MM.1S (cell line): ENCODE data around the gene DKK2.

ENCODE experiments used
- DNase-seq: peaks from one replicate; pipeline ENCODE4 v3.0.0-alpha.2; 2015
- H2AFZ ChIP-seq: fragments of 300-600 bp; sonication (generic); 2 replicates; pipeline ENCODE4 v1.6.0; 2016; ENCODE audit warnings: antibody characterized with exemption, low read length
- H3F3A ChIP-seq: fragments of 300-600 bp; sonication (generic); 2 replicates; pipeline ENCODE4 v1.6.1; 2016; ENCODE audit warnings: mild to moderate bottlenecking, antibody characterized with exemption, low read length, moderate library complexity, mixed read lengths; ENCODE audit not compliant: insufficient read depth
- H3K27ac ChIP-seq: fragments of 300-600 bp; sonication (generic); 2 replicates; pipeline ENCODE4 v1.5.1; 2016; ENCODE audit warnings: mild to moderate bottlenecking, low read length
- H3K27me3 ChIP-seq: fragments of 300-600 bp; sonication (generic); replicated peaks from 2 replicates; pipeline ENCODE4 v1.6.0; 2016; ENCODE audit warnings: low read length; ENCODE audit not compliant: insufficient read depth
- H3K36me3 ChIP-seq: fragments of 300-600 bp; sonication (generic); replicated peaks from 2 replicates; pipeline ENCODE4 v1.6.1; 2016; ENCODE audit warnings: mild to moderate bottlenecking, low read length, mixed read lengths; ENCODE audit not compliant: insufficient read depth
- H3K4me1 ChIP-seq: fragments of 300-600 bp; sonication (generic); 2 replicates; pipeline ENCODE4 v1.6.1; 2016; ENCODE audit warnings: low read length, mixed read lengths
- H3K4me2 ChIP-seq: fragments of 300-600 bp; sonication (generic); 2 replicates; pipeline ENCODE4 v1.6.0; 2016; ENCODE audit warnings: low read depth, low read length
- H3K4me3 ChIP-seq: fragments of 300-600 bp; sonication (generic); 2 replicates; pipeline ENCODE4 v1.5.1; 2016; ENCODE audit warnings: low read length, mixed read lengths
- H3K79me2 ChIP-seq: fragments of 300-600 bp; sonication (generic); 2 replicates; pipeline ENCODE4 v1.6.1; 2016; ENCODE audit warnings: mixed run types, low read length, mixed read lengths
- H3K9ac ChIP-seq: fragments of 300-600 bp; sonication (generic); 2 replicates; pipeline ENCODE4 v1.6.1; 2016; ENCODE audit warnings: low read length, mixed read lengths
- H3K9me2 ChIP-seq: fragments of 300-600 bp; sonication (generic); replicated peaks from 2 replicates; pipeline ENCODE4 v1.6.1; 2016; ENCODE audit warnings: mild to moderate bottlenecking, low read length, mixed read lengths; ENCODE audit not compliant: insufficient read depth
- H3K9me3 ChIP-seq: fragments of 300-600 bp; sonication (generic); replicated peaks from 2 replicates; pipeline ENCODE4 v1.6.1; 2016; ENCODE audit warnings: mild to moderate bottlenecking, low read length, mixed read lengths; ENCODE audit not compliant: insufficient read depth
- H4K20me1 ChIP-seq: fragments of 300-600 bp; sonication (generic); 2 replicates; pipeline ENCODE4 v1.6.1; 2016; ENCODE audit warnings: mild to moderate bottlenecking, low read length, moderate library complexity, mixed read lengths; ENCODE audit not compliant: insufficient read depth
- CTCF ChIP-seq: fragments of 300-600 bp; sonication (generic); IDR thresholded peaks from 2 replicates; pipeline ENCODE4 v1.5.1; 2016; ENCODE audit warnings: antibody characterized with exemption, low read length, mixed read lengths
- EZH2 ChIP-seq: fragments of 300-600 bp; sonication (generic); optimal IDR thresholded peaks from 2 replicates; pipeline ENCODE3; 2017; ENCODE audit warnings: low read depth, mild to moderate bottlenecking, antibody characterized with exemption, low read length, mixed read lengths
- EZH2phosphoT487 ChIP-seq: fragments of 300-600 bp; sonication (generic); IDR thresholded peaks from 2 replicates; pipeline ENCODE4 v1.6.1; 2018; ENCODE audit warnings: antibody characterized with exemption, low read length

The DKK2 gene

GRCh38 chr4:107009196-107009968 lies 26.7 kb downstream of the DKK2 start:
- TF ChIP-seq EZH2phosphoT487 = no peak
- no peak for TF ChIP-seq CTCF
- TF ChIP-seq EZH2 = no peak

GRCh38 chr4:107008115-107008514 lies 28.0 kb downstream of the DKK2 start:
- Histone ChIP-seq H3K27me3 (no peaks in the 10 kb centered on the region), H3K4me2 (no peak overlapping the region), H3K9me3 (no peaks in the 10 kb centered on the region), H3K27ac (no peak overlapping the region), H3F3A (no peaks in the 10 kb centered on the region), H4K20me1 (no peaks in the 10 kb centered on the region), H3K4me1 (peaks cover 14% of the 10 kb centered on the region; the same call in 1 of the 2 replicates), H2AFZ (no peak overlapping the region), H3K79me2 (no peaks in the 10 kb centered on the region), H3K9me2 (no peaks in the 10 kb centered on the region), H3K36me3 (no peaks in the 10 kb centered on the region), H3K9ac (no peak overlapping the region), H3K4me3 (no peak overlapping the region)
- no peak for DNase-seq
- no peak for TF ChIP-seq EZH2phosphoT487
- TF ChIP-seq CTCF = no peak
- TF ChIP-seq EZH2 = no peak

More at GRCh38 chr4:107009196-107009968, 26.7 kb downstream of the DKK2 start:
- Histone ChIP-seq H2AFZ (no peak overlapping the region), H3K36me3 (no peaks in the 10 kb centered on the region), H3F3A (no peaks in the 10 kb centered on the region), H3K4me3 (no peak overlapping the region), H3K9me3 (no peaks in the 10 kb centered on the region), H3K79me2 (no peaks in the 10 kb centered on the region), H3K4me2 (no peak overlapping the region), H3K9me2 (no peaks in the 10 kb centered on the region), H3K27me3 (no peaks in the 10 kb centered on the region), H3K9ac (no peak overlapping the region), H4K20me1 (no peaks in the 10 kb centered on the region), H3K4me1 (peaks cover 14% of the 10 kb centered on the region; the same call in 1 of the 2 replicates), H3K27ac (no peak overlapping the region)
- DNase-seq = no peak

GRCh38 chr4:107006218-107006617 lies 29.9 kb downstream of the DKK2 start:
- H3K9me2 ChIP-seq = no peaks in the 10 kb centered on the region
- H4K20me1 ChIP-seq = no peaks in the 10 kb centered on the region
- no peaks in the 10 kb centered on the region for H3K36me3 ChIP-seq
- no peaks in the 10 kb centered on the region for H3F3A ChIP-seq
- TF ChIP-seq EZH2 (no peak), CTCF (no peak), EZH2phosphoT487 (no peak)
- DNase-seq = peak; percentile 21
- no peaks in the 10 kb centered on the region for H3K79me2 ChIP-seq
- H3K4me1 ChIP-seq = peaks cover 14% of the 10 kb centered on the region; the same call in 1 of the 2 replicates
- peak overlapping the region; percentile 59; the same call in 1 of the 2 replicates for H3K27ac ChIP-seq
- no peaks in the 10 kb centered on the region for H3K27me3 ChIP-seq
- H3K4me3 ChIP-seq = 0 out of 2 replicates have a peak overlapping the region, but pooled peaks have one; percentile 19
- H2AFZ ChIP-seq = 0 out of 2 replicates have a peak overlapping the region, but pooled peaks have one; percentile 13
- H3K9me3 ChIP-seq = no peaks in the 10 kb centered on the region
- H3K4me2 ChIP-seq = peak overlapping the region; percentile 56; the same call in 1 of the 2 replicates
- no peak overlapping the region for H3K9ac ChIP-seq
